SH-SY5Y (cell line): Measurements from ENCODE around the gene PTPN21.

Experiments used
- GATA2 ChIP-seq: IDR thresholded peaks from 2 replicates; pipeline ENCODE4 v1.6.1; 2011; ENCODE audit warnings: mild to moderate bottlenecking, low read depth, low read length
- GATA3 ChIP-seq: IDR thresholded peaks from 2 replicates; pipeline ENCODE4 v1.6.1; 2011; ENCODE audit warnings: low read depth, mild to moderate bottlenecking, low read length, moderate library complexity

The PTPN21 gene

DNA sequence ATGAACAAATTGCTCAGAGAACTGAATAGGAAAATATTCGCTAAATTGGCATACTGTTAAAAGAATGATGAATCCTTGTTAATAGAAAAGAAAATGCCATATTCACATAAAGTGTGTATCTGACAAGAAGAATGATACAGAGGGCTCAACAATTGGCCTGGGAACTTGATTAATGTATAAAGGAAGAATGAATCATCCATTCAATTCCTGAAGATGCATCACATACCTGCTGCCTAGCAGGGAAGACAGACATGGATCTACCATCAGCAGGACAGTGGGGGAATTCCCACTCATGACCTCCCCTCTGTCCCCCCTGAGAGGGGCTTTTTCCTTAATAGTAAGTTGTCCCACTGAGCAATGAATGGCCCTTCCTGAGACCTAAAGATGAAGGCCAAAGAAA lies 13.5 kb downstream of the PTPN21 start:
- TF ChIP-seq GATA2, result no peak
- TF ChIP-seq GATA3, result no peak

DNA sequence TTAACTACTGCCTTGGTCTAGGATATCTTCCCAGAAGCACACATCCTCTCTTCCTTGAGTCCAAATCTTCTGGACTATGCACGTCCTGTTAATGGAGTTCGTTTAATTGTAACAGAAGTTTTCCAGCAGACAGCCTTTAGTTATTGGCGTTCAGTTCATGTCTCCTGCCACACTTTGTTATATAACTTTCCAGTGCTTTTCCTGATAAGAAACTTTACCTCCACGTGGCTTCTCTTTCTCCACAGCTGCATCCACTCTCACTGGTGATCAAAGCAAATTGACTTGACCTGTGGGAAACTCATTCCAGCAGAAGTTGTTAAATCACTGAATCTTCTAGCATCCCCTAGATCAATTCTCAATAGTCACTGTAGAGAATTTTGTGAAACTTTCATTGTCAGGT lies 19.0 kb downstream of the PTPN21 start:
- TF ChIP-seq GATA2 (no peak), GATA3 (no peak)

GRCh38 chr14:88535149-88535548 lies 19.7 kb downstream of the PTPN21 start:
- TF ChIP-seq GATA3 (no peak), GATA2 (no peak)

- no peak for TF ChIP-seq GATA2
- no peak for TF ChIP-seq GATA3
Measured at GRCh38 chr14:88533064-88533602, 21.7 kb downstream of the PTPN21 start.

DNA sequence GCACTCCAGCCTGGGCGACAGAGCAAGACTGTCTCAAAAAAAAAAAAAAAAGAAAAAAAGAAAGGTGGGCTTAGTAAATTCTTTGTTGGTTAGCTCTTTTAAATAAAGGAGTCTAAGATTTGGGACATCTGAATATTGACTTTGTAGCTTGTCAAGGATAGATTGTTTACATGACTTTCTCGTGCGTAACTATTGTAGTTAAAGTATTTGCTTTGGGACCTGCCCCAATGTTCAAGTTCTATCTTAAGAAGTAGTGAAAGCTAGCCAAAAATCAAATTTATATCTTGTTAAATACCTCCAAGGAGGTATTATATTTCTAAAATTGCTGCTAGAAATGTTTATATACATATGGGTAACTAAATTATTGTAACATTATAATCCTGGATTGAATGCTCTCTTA lies 32.4 kb downstream of the PTPN21 start:
- TF ChIP-seq GATA2, result no peak
- no peak for TF ChIP-seq GATA3

DNA sequence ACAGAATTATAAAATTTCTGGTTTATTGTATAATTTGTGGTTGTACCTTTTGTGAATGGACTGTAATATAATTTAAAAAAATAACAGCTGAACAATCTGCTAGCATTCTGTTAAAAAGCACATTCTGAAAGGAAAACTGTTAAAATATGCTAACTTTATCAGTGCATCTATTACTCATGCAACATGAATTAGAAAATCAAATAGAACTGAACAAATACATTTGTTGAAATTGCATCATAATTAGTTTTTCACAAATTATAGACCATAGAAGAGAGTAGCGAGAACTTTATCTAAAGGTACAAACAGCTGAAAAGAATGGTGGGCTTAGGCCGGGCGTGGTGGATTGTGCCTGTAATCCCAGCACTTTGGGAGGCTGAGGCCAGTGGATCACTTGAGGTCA lies 33.0 kb downstream of the PTPN21 start:
- TF ChIP-seq GATA3, result no peak
- no peak for TF ChIP-seq GATA2

GRCh38 chr14:88519907-88520306 lies 34.9 kb downstream of the PTPN21 start:
- TF ChIP-seq GATA2, result no peak
- TF ChIP-seq GATA3, result no peak

DNA sequence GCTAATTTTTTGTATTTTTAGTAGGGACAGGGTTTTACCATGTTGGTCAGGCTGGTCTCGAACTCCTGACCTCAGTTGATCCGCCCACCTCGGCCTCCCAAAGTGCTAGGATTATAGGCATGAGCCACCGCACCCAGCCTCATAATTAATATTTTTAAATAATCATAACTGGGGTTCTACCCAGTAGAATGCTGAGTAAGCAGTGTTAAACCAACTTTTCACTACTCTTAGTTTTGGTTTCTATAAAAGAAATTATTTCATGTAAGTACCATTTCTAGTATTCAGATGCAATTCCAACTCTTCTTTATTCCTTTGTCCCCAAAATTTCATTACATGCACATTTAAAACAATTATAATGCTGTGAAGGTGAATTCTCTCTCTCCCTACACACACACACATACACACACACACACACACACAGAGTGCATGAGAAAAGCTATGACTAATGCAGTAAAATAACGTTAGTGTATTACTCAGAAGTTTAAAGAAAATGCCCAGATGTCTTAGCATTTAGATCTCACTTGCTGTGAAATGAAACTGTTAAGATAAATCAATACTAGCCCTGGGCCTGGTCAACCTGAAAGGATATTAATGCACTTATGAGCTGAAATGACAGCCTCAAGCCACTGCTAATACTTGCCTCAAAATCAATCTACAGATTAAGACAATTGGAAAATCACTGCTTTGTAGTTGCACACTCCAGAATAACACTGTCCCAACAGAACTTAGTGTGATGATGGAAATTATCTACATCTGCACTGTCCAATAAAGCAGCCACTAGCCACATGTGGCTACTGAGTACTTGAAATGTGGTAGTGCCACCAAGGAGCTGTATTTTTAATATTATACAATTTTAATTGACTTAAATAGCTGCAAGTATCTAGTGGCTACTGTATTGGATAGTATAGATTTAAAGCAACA lies 36.0 kb downstream of the PTPN21 start:
- TF ChIP-seq GATA3 (no peak), GATA2 (no peak)

DNA sequence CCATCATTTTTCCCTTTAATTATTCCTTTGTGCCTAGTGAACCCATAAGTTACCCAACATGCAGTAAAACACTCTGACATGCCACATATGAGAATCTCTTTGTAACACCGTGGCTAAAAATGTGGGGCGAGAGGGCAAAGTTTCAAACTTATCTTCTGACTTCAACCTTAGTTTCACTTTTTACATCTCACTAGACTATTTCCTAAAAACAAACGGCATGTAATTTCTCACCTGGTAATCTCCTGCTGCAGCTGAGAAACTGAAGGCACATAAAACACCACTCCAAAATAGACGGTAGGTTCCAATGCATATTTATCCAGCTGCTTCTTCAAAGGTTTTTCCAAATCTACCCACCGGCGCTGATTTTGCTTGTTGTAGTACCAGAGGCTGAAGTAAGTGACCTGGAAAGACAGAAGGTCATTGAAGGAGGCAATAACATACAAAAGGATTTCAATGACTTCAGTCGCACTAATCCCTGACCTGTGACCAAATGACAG lies 37.9 kb downstream of the PTPN21 start:
- TF ChIP-seq GATA2, result no peak
- no peak for TF ChIP-seq GATA3

DNA sequence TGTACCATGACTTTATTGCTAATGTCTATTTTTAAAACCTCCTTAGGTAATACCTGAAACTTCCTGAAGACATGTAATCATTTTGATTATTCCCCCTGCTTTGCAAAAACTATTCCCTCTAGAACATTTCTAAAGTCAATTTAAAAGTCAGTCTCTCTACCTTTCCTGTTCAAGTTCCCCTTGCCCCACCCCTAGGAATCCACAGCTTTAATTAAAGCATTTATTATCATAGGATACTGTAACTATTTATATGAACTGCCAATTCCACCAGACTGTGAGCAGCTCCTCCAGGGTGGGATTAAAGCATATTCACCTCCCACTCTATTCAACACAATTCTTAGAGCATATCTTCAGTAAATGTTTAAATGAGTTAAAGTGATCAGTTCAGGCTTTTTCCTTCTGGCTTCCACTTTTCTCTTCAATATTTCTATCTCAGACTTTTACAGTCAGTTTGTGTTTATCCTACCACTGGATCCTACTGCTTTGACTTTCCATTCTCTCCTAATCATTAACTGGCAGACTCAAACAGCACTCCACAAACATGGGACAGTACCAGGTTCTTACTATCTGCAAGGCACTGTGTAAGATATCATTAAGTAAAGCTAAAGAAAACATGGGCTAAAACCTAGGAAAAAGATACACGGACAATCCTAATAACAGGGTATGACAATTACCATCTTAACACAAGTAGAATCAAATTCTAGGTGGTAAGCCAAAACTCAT lies 39.1 kb downstream of the PTPN21 start:
- TF ChIP-seq GATA2, result no peak
- TF ChIP-seq GATA3, result no peak

- no peak for TF ChIP-seq GATA3
- no peak for TF ChIP-seq GATA2
Measured at GRCh38 chr14:88507208-88507607, 47.6 kb downstream of the PTPN21 start.

DNA sequence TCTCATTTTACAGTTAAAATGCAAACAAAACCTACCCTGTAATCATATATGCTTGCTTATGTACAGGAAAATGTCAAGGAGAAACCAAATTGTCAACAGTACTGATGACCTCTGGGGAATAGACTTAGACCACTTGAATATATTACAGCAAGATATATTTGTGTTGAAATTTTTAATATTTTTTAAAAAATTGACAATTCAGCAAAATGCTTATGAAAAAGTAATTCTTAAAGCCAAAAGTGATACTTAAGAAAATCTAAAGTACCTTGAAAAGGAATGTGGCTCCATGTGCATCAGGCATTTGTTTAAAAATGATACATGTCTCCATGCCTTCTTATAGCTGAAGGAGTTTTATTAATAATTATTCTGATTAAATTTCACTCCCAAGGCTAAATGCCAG lies 49.2 kb downstream of the PTPN21 start:
- TF ChIP-seq GATA2 (no peak), GATA3 (no peak)

- TF ChIP-seq GATA3 (no peak), GATA2 (no peak)
Measured at GRCh38 chr14:88504602-88505001, 50.2 kb downstream of the PTPN21 start.

DNA sequence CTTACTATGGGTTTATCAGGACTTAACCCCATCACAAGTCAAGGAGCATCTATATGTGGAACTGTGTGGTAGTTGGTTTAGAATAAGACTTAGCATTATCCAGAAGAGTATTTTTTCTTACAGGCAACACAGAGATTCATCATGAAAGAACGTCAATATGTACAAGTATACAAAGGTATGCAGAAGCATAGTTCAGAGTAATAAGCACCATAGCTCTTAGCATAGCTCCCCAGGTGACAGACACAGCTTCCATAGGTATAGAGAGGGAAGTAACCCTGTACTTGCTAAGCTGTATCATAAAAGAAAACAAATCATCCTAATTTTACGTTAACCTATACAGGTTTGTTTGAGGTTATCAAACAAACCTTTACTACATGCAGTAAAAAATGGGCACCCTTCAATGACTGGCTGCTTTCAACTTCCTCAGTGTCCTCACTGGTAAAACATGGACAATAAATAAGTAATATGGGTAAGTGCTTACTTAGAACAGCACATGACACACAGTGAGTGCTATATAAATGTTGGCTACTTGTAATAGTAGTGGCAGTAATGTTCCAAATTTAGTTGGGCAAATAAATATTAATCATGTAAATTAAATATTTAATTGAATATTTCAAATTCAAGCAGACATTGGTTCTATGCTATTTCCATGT lies 50.9 kb downstream of the PTPN21 start:
- TF ChIP-seq GATA2 (no peak), GATA3 (no peak)
